SK-N-SH (cell line): ENCODE measurements around the gene EXTL2. TPM values are rescaled to one million over a fixed set of nuclear protein-coding genes. Genes with fewer than 3 reads are reported as not detected.

Experiments used
- CTCF ChIA-PET: fragments of 300-600, 350-600 bp; formaldehyde crosslinking; extraction: SDS; loops from one replicate; lab custom pipeline; 2021; lab: Yijun Ruan, JAX
- POLR2A ChIA-PET: fragments of 350-600 bp; sonication (Branson Sonifier 250); formaldehyde crosslinking; extraction: SDS; loops from one replicate; lab custom pipeline; 2020; ENCODE audit warnings: antibody characterized with exemption, inconsistent platforms; lab: Yijun Ruan, JAX
- DNase-seq: peaks from one replicate; pipeline ENCODE4 v3.0.0; 2012
- H2AFZ ChIP-seq: fragments of 200-600 bp; sonication (generic); 2 replicates; pipeline ENCODE4 v1.8.1; 2016; ENCODE audit warnings: antibody characterized with exemption, mild to moderate bottlenecking, low read depth
- H3F3A ChIP-seq: fragments of 200-600 bp; sonication (generic); replicated peaks from 2 replicates; pipeline ENCODE3; 2016; ENCODE audit warnings: antibody characterized with exemption, mild to moderate bottlenecking; ENCODE audit not compliant: insufficient read depth
- H3K27ac ChIP-seq, 2 experiments: fragments of 200-500 bp in 1 of 2; fragments of 200-600 bp in 1 of 2; sonication (Bioruptor generic) in 1 of 2; sonication (generic), shearing (Covaris generic) in 1 of 2; 2 replicates each; pipeline versions ENCODE4 v1.5.1 to v1.6.1; 2014 to 2016; ENCODE audit warnings: low read depth in 2 of 2, inconsistent platforms in 1 of 2, low read length in 1 of 2, mild to moderate bottlenecking in 1 of 2, mixed read lengths in 1 of 2
- H3K27me3 ChIP-seq: fragments of 200-600 bp; sonication (generic), shearing (Covaris generic); 2 replicates; pipeline ENCODE4 v1.6.1; 2016; ENCODE audit warnings: mixed run types; ENCODE audit not compliant: insufficient read depth
- H3K36me3 ChIP-seq, 2 experiments: fragments of 200-500 bp in 1 of 2; fragments of 200-600 bp in 1 of 2; sonication (Bioruptor generic) in 1 of 2; sonication (generic) in 1 of 2; replicated peaks in 1 of 2; 2 replicates each; pipeline versions ENCODE3 to v1.5.1; 2014 to 2016; ENCODE audit warnings: low read length in 1 of 2, mild to moderate bottlenecking in 1 of 2; ENCODE audit not compliant: insufficient read depth in 2 of 2, control insufficient read depth in 1 of 2
- H3K4me1 ChIP-seq, 2 experiments: fragments of 200-500 bp in 1 of 2; fragments of 200-600 bp in 1 of 2; sonication (Bioruptor generic) in 1 of 2; sonication (generic), shearing (Covaris generic) in 1 of 2; 2 replicates each; pipeline versions ENCODE4 v1.5.1 to v1.6.1; 2014 to 2016; ENCODE audit warnings: low read depth in 1 of 2, low read length in 1 of 2, mixed run types in 1 of 2; ENCODE audit not compliant: insufficient read depth in 2 of 2, control insufficient read depth in 1 of 2
- H3K4me2 ChIP-seq: fragments of 200-600 bp; sonication (generic), shearing (Covaris generic); 2 replicates; pipeline ENCODE4 v1.6.1; 2017; ENCODE audit warnings: mixed run types
- H3K4me3 ChIP-seq, 2 experiments: fragments of 200-500 bp in 1 of 2; fragments of 200-600 bp in 1 of 2; sonication (Bioruptor generic) in 1 of 2; sonication (generic), shearing (Covaris generic) in 1 of 2; 2 replicates each; pipeline versions ENCODE4 v1.5.1 to v1.8.1; 2014 to 2016; ENCODE audit warnings: low read depth in 2 of 2, inconsistent platforms in 1 of 2, low read length in 1 of 2, mild to moderate bottlenecking in 1 of 2, mixed read lengths in 1 of 2, moderate library complexity in 1 of 2
- H3K79me2 ChIP-seq: fragments of 200-600 bp; sonication (generic); 2 replicates; pipeline ENCODE4 v1.8.1; 2017; ENCODE audit warnings: mild to moderate bottlenecking; ENCODE audit not compliant: insufficient read depth
- H3K9ac ChIP-seq: fragments of 200-600 bp; sonication (generic); 2 replicates; pipeline ENCODE4 v1.6.1; 2017; ENCODE audit warnings: mixed run types
- H3K9me2 ChIP-seq: fragments of 200-600 bp; sonication (generic); 2 replicates; pipeline ENCODE4 v1.6.1; 2017; ENCODE audit warnings: mixed run types
- H3K9me3 ChIP-seq: fragments of 200-600 bp; sonication (generic); 2 replicates; pipeline ENCODE4 v1.6.1; 2017; ENCODE audit warnings: mixed run types, mild to moderate bottlenecking, moderate library complexity
- H4K20me1 ChIP-seq: fragments of 200-600 bp; sonication (generic); 2 replicates; pipeline ENCODE4 v1.6.1; 2017; ENCODE audit warnings: mild to moderate bottlenecking, mixed run types; ENCODE audit not compliant: insufficient read depth
- EP300 ChIP-seq, 2 experiments: IDR thresholded peaks; 2 replicates each; pipeline versions ENCODE4 v1.4.0 to v1.6.1; 2012; ENCODE audit warnings: borderline replicate concordance in 1 of 2, low read depth in 1 of 2, low read length in 1 of 2
- EZH2phosphoT487 ChIP-seq: fragments of 200-600 bp; sonication (generic); IDR thresholded peaks from 2 replicates; pipeline ENCODE4 v1.6.1; 2017; ENCODE audit warnings: low read depth, mixed run types, mild to moderate bottlenecking, antibody characterized with exemption, moderate library complexity, borderline replicate concordance
- FOSL2 ChIP-seq: IDR thresholded peaks from 2 replicates; pipeline ENCODE4 v1.4.0; 2012; ENCODE audit warnings: low read depth, mild to moderate bottlenecking, moderate library complexity, borderline replicate concordance
- FOXM1 ChIP-seq: IDR thresholded peaks from 2 replicates; pipeline ENCODE4 v1.4.0; 2012; ENCODE audit warnings: low read depth, mild to moderate bottlenecking
- GABPA ChIP-seq: IDR thresholded peaks from 2 replicates; pipeline ENCODE4 v1.4.0; 2012; ENCODE audit warnings: low read depth, mild to moderate bottlenecking
- IRF3 ChIP-seq: fragments of 150-350 bp; IDR thresholded peaks from 2 replicates; pipeline ENCODE4 v1.6.1; 2016; ENCODE audit warnings: mild to moderate bottlenecking, low read depth, low read length
- NRF1 ChIP-seq: IDR thresholded peaks from 2 replicates; pipeline ENCODE4 v1.6.1; 2012; ENCODE audit warnings: low read depth, mild to moderate bottlenecking, low read length
- POLR2AphosphoS5 ChIP-seq: IDR thresholded peaks from 2 replicates; pipeline ENCODE4 v1.6.1; 2012; ENCODE audit warnings: low read depth, low read length
- RAD21 ChIP-seq: IDR thresholded peaks from 2 replicates; pipeline ENCODE4 v1.6.1; 2012; ENCODE audit warnings: mild to moderate bottlenecking, low read length
- RCOR1 ChIP-seq: fragments of 150-350 bp; IDR thresholded peaks from 2 replicates; pipeline ENCODE4 v1.6.1; 2017; ENCODE audit warnings: antibody characterized with exemption, low read length
- RFX5 ChIP-seq: IDR thresholded peaks from 2 replicates; pipeline ENCODE4 v1.6.1; 2012; ENCODE audit warnings: mild to moderate bottlenecking, improper control_type of control experiment, low read length
- TAF1 ChIP-seq: IDR thresholded peaks from 2 replicates; pipeline ENCODE4 v1.6.1; 2012; ENCODE audit warnings: low read depth, mild to moderate bottlenecking, low read length, moderate library complexity, borderline replicate concordance
- TCF12 ChIP-seq: IDR thresholded peaks from 2 replicates; pipeline ENCODE4 v1.4.0; 2012
- YY1 ChIP-seq: IDR thresholded peaks from 2 replicates; pipeline ENCODE4 v1.4.0; 2012; ENCODE audit warnings: low read depth, mild to moderate bottlenecking
- ZBTB33 ChIP-seq: IDR thresholded peaks from 2 replicates; pipeline ENCODE4 v1.4.0; 2012; ENCODE audit warnings: low read depth, borderline replicate concordance
- WGBS: methylation state at CpG from one replicate; pipeline ENCODE4 v1.1.6; 2017; ENCODE audit warnings: low lambda C conversion rate; 5-methylcytosine and 5-hydroxymethylcytosine counted together
- polyA plus RNA-seq, 3 experiments: library from polyadenylated mRNA; depleted of rRNA; stranded (reverse); fragments of >200 nt; gene quantifications; 2 replicates each; pipeline ENCODE4 v1.2.3, GENCODE V29; 2012
- TF ChIP-seq, protein P1 (sequence below): fragments of 150-350 bp; IDR thresholded peaks from 2 replicates; pipeline ENCODE4 v1.6.1; 2017; ENCODE audit warnings: antibody characterized with exemption, low read length, low read depth, borderline replicate concordance
- TF ChIP-seq, protein P2 (sequence below): fragments of 200-600 bp; sonication (generic); IDR thresholded peaks from 2 replicates; pipeline ENCODE4 v1.6.1; 2017; ENCODE audit warnings: antibody characterized with exemption, mild to moderate bottlenecking, moderate library complexity

Gene EXTL2
- polyA plus RNA-seq, 1 of the 3 experiments (the other 2 are of a cell fraction) = 20.3 TPM

- ChIA-PET POLR2A (no interaction called here), CTCF (interaction anchor here (0.9 to 1.5 kb wide), 3 partner anchors 297 to 368 kb away, joined by 3 to 6 read pairs (median 4); no protein-coding TSS in a partner anchor)
- H3K27me3 ChIP-seq = no peaks in the 10 kb centered on the region
- H3K4me2 ChIP-seq = no peak overlapping the region
- no peak overlapping the region for H3K9ac ChIP-seq
- H3K36me3 ChIP-seq = peaks cover 35 to 40% of the 10 kb centered on the region in 2 experiments
- no peaks in the 10 kb centered on the region for H4K20me1 ChIP-seq
- no peaks in the 10 kb centered on the region for H3K9me2 ChIP-seq
- H3F3A ChIP-seq = no peaks in the 10 kb centered on the region
- H3K79me2 ChIP-seq = peaks cover 24% of the 10 kb centered on the region
- no peak overlapping the region for H3K27ac ChIP-seq
- H3K4me3 ChIP-seq = no peak overlapping the region
- no peak for TF ChIP-seq EP300 (IDR thresholded peaks at IDR 0.05; ENCODE audit: borderline replicate concordance in 1 of 2, low read depth in 1 of 2, low read length in 1 of 2)
- TF ChIP-seq, protein P1, sequence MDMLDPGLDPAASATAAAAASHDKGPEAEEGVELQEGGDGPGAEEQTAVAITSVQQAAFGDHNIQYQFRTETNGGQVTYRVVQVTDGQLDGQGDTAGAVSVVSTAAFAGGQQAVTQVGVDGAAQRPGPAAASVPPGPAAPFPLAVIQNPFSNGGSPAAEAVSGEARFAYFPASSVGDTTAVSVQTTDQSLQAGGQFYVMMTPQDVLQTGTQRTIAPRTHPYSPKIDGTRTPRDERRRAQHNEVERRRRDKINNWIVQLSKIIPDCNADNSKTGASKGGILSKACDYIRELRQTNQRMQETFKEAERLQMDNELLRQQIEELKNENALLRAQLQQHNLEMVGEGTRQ = no peak
- no peak for TF ChIP-seq TAF1
- no peak for TF ChIP-seq EZH2phosphoT487
- TF ChIP-seq RAD21 = no peak
- no peak for TF ChIP-seq GABPA
- no peak for TF ChIP-seq RFX5
- TF ChIP-seq NRF1 = no peak
- H3K9me3 ChIP-seq = no peaks in the 10 kb centered on the region
- H2AFZ ChIP-seq = no peak overlapping the region
- no peak for DNase-seq
- WGBS = over 99% methylated on average over 9 of the region's 9 CpGs
- no peaks in the 10 kb centered on the region for H3K4me1 ChIP-seq
Observed at GRCh38 chr1:100941580-100942216, 47.1 kb upstream of the EXTL2 start.

GRCh38 chr1:100941098-100941527, 46.5 kb upstream of the EXTL2 start:
- Histone ChIP-seq H3F3A (no peaks in the 10 kb centered on the region), H3K27ac (no peak overlapping the region), H3K79me2 (peaks cover 18% of the 10 kb centered on the region), H3K27me3 (no peaks in the 10 kb centered on the region), H3K9ac (no peak overlapping the region), H2AFZ (no peak overlapping the region), H3K9me3 (no peaks in the 10 kb centered on the region), H3K9me2 (no peaks in the 10 kb centered on the region), H4K20me1 (no peaks in the 10 kb centered on the region), H3K4me3 (no peak overlapping the region), H3K4me2 (no peak overlapping the region), H3K36me3 (peaks cover 40 to 44% of the 10 kb centered on the region in 2 experiments), H3K4me1 (no peaks in the 10 kb centered on the region)
- TF ChIP-seq TCF12 (no peak), POLR2AphosphoS5 (no peak), IRF3 (no peak), FOSL2 (no peak), ZBTB33 (no peak), FOXM1 (no peak), YY1 (no peak), RCOR1 (no peak)
- TF ChIP-seq, protein P2, sequence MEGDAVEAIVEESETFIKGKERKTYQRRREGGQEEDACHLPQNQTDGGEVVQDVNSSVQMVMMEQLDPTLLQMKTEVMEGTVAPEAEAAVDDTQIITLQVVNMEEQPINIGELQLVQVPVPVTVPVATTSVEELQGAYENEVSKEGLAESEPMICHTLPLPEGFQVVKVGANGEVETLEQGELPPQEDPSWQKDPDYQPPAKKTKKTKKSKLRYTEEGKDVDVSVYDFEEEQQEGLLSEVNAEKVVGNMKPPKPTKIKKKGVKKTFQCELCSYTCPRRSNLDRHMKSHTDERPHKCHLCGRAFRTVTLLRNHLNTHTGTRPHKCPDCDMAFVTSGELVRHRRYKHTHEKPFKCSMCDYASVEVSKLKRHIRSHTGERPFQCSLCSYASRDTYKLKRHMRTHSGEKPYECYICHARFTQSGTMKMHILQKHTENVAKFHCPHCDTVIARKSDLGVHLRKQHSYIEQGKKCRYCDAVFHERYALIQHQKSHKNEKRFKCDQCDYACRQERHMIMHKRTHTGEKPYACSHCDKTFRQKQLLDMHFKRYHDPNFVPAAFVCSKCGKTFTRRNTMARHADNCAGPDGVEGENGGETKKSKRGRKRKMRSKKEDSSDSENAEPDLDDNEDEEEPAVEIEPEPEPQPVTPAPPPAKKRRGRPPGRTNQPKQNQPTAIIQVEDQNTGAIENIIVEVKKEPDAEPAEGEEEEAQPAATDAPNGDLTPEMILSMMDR = no peak
- CTCF ChIA-PET = interaction anchor here (0.9 to 1.5 kb wide), 4 partner anchors 22 to 369 kb away, joined by 3 to 6 read pairs (median 4); no protein-coding TSS in a partner anchor
- WGBS = 92% methylated on average over 1 of the region's 1 CpG
- POLR2A ChIA-PET = no interaction called here
- no peak for DNase-seq
